NCI-H1417 treated with DMSO at 0.1 percent for 48 hours (cell line): Measurements from ENCODE around the gene NRP1.
A peak's percentile ranks its signal among the peaks of the same experiment; 100 is the strongest.

Source experiments
- DNase-seq: peaks from one replicate; lab custom pipeline; 2025; lab: John Stamatoyannopoulos, UW

The NRP1 gene

GRCh38 chr10:33212061-33212748 is 122.3 kb downstream of the NRP1 start:
- DNase-seq: no peak

- DNase-seq: no peak
Measured at GRCh38 chr10:33211106-33211878, 123.2 kb downstream of the NRP1 start.

- no peak for DNase-seq
Measured at GRCh38 chr10:33209802-33210201, 124.7 kb downstream of the NRP1 start.

GRCh38 chr10:33208166-33208565 is 126.3 kb downstream of the NRP1 start:
- DNase-seq: no peak

- no peak for DNase-seq
Measured at GRCh38 chr10:33204031-33204430, 130.4 kb downstream of the NRP1 start.

- no peak for DNase-seq
Measured at GRCh38 chr10:33201971-33202370, 132.5 kb downstream of the NRP1 start.

- no peak for DNase-seq
Measured at GRCh38 chr10:33201056-33201780, 133.2 kb downstream of the NRP1 start.

- no peak for DNase-seq
Measured at GRCh38 chr10:33199731-33200232, 134.7 kb downstream of the NRP1 start.

- no peak for DNase-seq
Measured at GRCh38 chr10:33198610-33199009, 135.9 kb downstream of the NRP1 start.

- DNase-seq: no peak
Measured at GRCh38 chr10:33196710-33197491, 137.6 kb downstream of the NRP1 start.

GRCh38 chr10:33196377-33196706 is 138.1 kb downstream of the NRP1 start:
- DNase-seq: no peak

GRCh38 chr10:33195608-33196376 is 138.7 kb downstream of the NRP1 start:
- DNase-seq: no peak

- DNase-seq: no peak
Measured at GRCh38 chr10:33193701-33194521, 140.6 kb downstream of the NRP1 start.

- DNase-seq: peak; percentile 18
Measured at GRCh38 chr10:33193057-33193700, 141.3 kb downstream of the NRP1 start.

- DNase-seq: no peak
Measured at GRCh38 chr10:33192190-33192589, 142.3 kb downstream of the NRP1 start.

- no peak for DNase-seq
Measured at GRCh38 chr10:33190406-33190805, 144.1 kb downstream of the NRP1 start.

- DNase-seq: no peak
Measured at GRCh38 chr10:33189808-33190207, 144.7 kb downstream of the NRP1 start.

- DNase-seq: no peak
Measured at GRCh38 chr10:33189363-33189762, 145.1 kb downstream of the NRP1 start.

GRCh38 chr10:33187427-33187999 is 147.0 kb downstream of the NRP1 start:
- DNase-seq: no peak
